Spleen (tissue), 11 donors: ENCODE measurements around the gene KIF23. TPM values are rescaled to one million over a fixed set of nuclear protein-coding genes. Genes with fewer than 3 reads are reported as not detected.
A peak's percentile ranks its signal among the peaks of the same experiment; 100 is the strongest.

Source experiments
- DNase-seq: peaks from one replicate; pipeline ENCODE4 v3.0.0-alpha.2; 2020
- H3K27ac ChIP-seq, 8 donors: fragments of 200-600 bp; sonication (generic) in 7 of 8; 1 replicate in 4 of 8; 2 replicates in 4 of 8; pipeline versions ENCODE4 v1.5.0 to v1.8.0; 2016 to 2021; ENCODE audit warnings: inconsistent platforms in 4 of 8, mild to moderate bottlenecking in 4 of 8, moderate library complexity in 1 of 8
- H3K27me3 ChIP-seq, 7 donors: fragments of 200-600 bp; sonication (generic) in 6 of 7; replicated peaks in 1 of 7; 1 replicate in 4 of 7; 2 replicates in 3 of 7; pipeline versions ENCODE4 v1.5.0 to v1.8.0; 2016 to 2021; ENCODE audit warnings: inconsistent platforms in 3 of 7, mild to moderate bottlenecking in 1 of 7
- H3K36me3 ChIP-seq, 6 donors: fragments of 200-600 bp; sonication (generic) in 5 of 6; 1 replicate in 4 of 6; 2 replicates in 2 of 6; pipeline versions ENCODE4 v1.5.0 to v1.8.0; 2016 to 2021; ENCODE audit warnings: inconsistent platforms in 2 of 6
- H3K4me1 ChIP-seq, 6 donors: fragments of 200-600 bp; sonication (generic) in 5 of 6; 1 replicate in 3 of 6; 2 replicates in 3 of 6; pipeline versions ENCODE4 v1.5.0 to v1.8.0; 2016 to 2021; ENCODE audit warnings: inconsistent platforms in 3 of 6
- H3K4me3 ChIP-seq, 8 donors: fragments of 200-600 bp; sonication (generic) in 7 of 8; 1 replicate in 4 of 8; 2 replicates in 4 of 8; pipeline versions ENCODE4 v1.5.0 to v1.8.0; 2016 to 2021; ENCODE audit warnings: inconsistent platforms in 4 of 8, mild to moderate bottlenecking in 4 of 8, moderate library complexity in 2 of 8
- H3K9me3 ChIP-seq, 8 donors: fragments of 200-600 bp; sonication (generic) in 7 of 8; 1 replicate in 4 of 8; 2 replicates in 4 of 8; pipeline versions ENCODE4 v1.5.0 to v1.8.0; 2016 to 2021; ENCODE audit warnings: inconsistent platforms in 4 of 8
- CTCF ChIP-seq, 11 experiments: fragments of 200-600 bp in 7 of 11; fragments of 450-650 bp in 4 of 11; sonication (generic) in 4 of 11; IDR thresholded peaks in 8 of 11; conservative IDR thresholded peaks in 3 of 11; 1 replicate in 7 of 11; 2 replicates in 4 of 11; pipeline versions ENCODE4 v1.4.0 to v1.8.0; 2016 to 2021; ENCODE audit warnings: antibody characterized with exemption in 11 of 11, inconsistent platforms in 4 of 11, mild to moderate bottlenecking in 1 of 11
- POLR2A ChIP-seq, 3 donors: fragments of 450-650 bp; IDR thresholded peaks; one replicate each; pipeline ENCODE4 v1.5.1; 2017; ENCODE audit warnings: antibody characterized with exemption in 3 of 3, mild to moderate bottlenecking in 1 of 3
- POLR2AphosphoS5 ChIP-seq, 3 donors: sonication (generic); formaldehyde crosslinking; IDR thresholded peaks; one replicate each; pipeline ENCODE4 v1.5.1; 2017; ENCODE audit warnings: antibody characterized with exemption in 3 of 3
- WGBS, 5 donors: extraction: QIAGEN DNeasy Blood & Tissue Kit in 3 of 5; methylation state at CpG; one replicate each; pipeline versions ENCODE4 v1.1.5 to v1.1.7; 2013 to 2018; 5-methylcytosine and 5-hydroxymethylcytosine counted together
- intact Hi-C: fragments of 100-400 bp; cut with DNase I; formaldehyde crosslinking; loops from one replicate; pipeline ENCODE4 v1.15.0; 2023; ENCODE audit warnings: low total_unique reads
- polyA plus RNA-seq, 3 donors: library from polyadenylated mRNA; stranded (reverse); fragments of 200-250 nt; gene quantifications; one replicate each; pipeline ENCODE4 v1.2.1, GENCODE V29; 2013
- total RNA-seq, 7 donors: library from RNA; depleted of rRNA in 3 of 7; stranded (reverse); fragments of >200 nt in 3 of 7; fragmentation: NEBNext Ultra II Directional in 4 of 7; extraction: Animal tissue kit (Norgen Biotek cat#: 25700) in 4 of 7; gene quantifications; one replicate each; pipeline versions ENCODE4 v1.1.0 to v1.2.1, GENCODE V29; 2016 to 2021
- donor health status: healthy with polysubstance abuse.
- donor health status: DM: no; HTN: no; CAD: no; lungs with moderate emphysema.
- donor health status: DM: no; HTN: no; CAD: no.
- donor health status: Bipolar disorder and iron deficiency.
- donor health status: healthy.
- donor health status: DM: no; HTN: no; CAD: no.
- donor health status: DM: yes; HTN: yes; CAD: no.

KIF23 gene
- total and polyA plus RNA-seq, 10 donors = 0.89 to 9.2 (median 4.5) TPM

GRCh38 chr15:69433831-69434230 is 19.7 kb downstream of the KIF23 start:
- Histone ChIP-seq H3K4me3 (no peak overlapping the region), H3K27me3 (no peaks in the 10 kb centered on the region), H3K9me3 (no peaks in the 10 kb centered on the region), H3K27ac (no peak overlapping the region), H3K4me1 (no peaks in the 10 kb centered on the region), H3K36me3 (peaks cover 0 to 44% (median 0%) of the 10 kb centered on the region in 6 donors)
- TF ChIP-seq POLR2A (IDR thresholded peaks at IDR 0.05) (no peak), POLR2AphosphoS5 (IDR thresholded peaks at IDR 0.05) (no peak), CTCF (IDR thresholded peaks at IDR 0.05 in 8 of 11, conservative IDR thresholded peaks at IDR 0.05 in 3 of 11) (no peak)
- WGBS, 5 donors = 92 to 100% (median 97%) methylated on average over 1 of the region's 1 CpG
- intact Hi-C loops = no loop called here
- no peak for DNase-seq

- Histone ChIP-seq H3K9me3 (no peaks in the 10 kb centered on the region), H3K4me1 (no peaks in the 10 kb centered on the region), H3K36me3 (peaks cover 0 to 45% (median 0%) of the 10 kb centered on the region in 6 donors), H3K27ac (no peak overlapping the region), H3K4me3 (no peak overlapping the region), H3K27me3 (no peaks in the 10 kb centered on the region)
- WGBS, 5 donors = 93 to 98% (median 95%) methylated on average over 5 of the region's 5 CpGs
- no peak for DNase-seq
- intact Hi-C loops = no loop called here
- TF ChIP-seq POLR2AphosphoS5 (IDR thresholded peaks at IDR 0.05) = no peak
- no peak for TF ChIP-seq POLR2A (IDR thresholded peaks at IDR 0.05)
- TF ChIP-seq CTCF (IDR thresholded peaks at IDR 0.05 in 8 of 11, conservative IDR thresholded peaks at IDR 0.05 in 3 of 11) = no peak
These were observed 20.1 kb downstream of the KIF23 start for GRCh38 chr15:69434238-69434637.

- intact Hi-C loops = no loop called here
- H3K9me3 ChIP-seq = no peaks in the 10 kb centered on the region
- H3K27me3 ChIP-seq = no peaks in the 10 kb centered on the region
- no peaks in the 10 kb centered on the region for H3K4me1 ChIP-seq
- H3K36me3 ChIP-seq = peaks cover 0 to 40% (median 0%) of the 10 kb centered on the region in 6 donors
- peak; percentile 58 for DNase-seq
- TF ChIP-seq POLR2A (IDR thresholded peaks at IDR 0.05) (no peak), POLR2AphosphoS5 (IDR thresholded peaks at IDR 0.05) (no peak), CTCF (IDR thresholded peaks at IDR 0.05 in 8 of 11, conservative IDR thresholded peaks at IDR 0.05 in 3 of 11) (no peak)
- no peak overlapping the region for H3K4me3 ChIP-seq
- 96 to 99% (median 97%) methylated on average over 15 to 18 of the region's 18 CpGs for WGBS, 5 donors
- H3K27ac ChIP-seq = no peak overlapping the region
These were observed 20.5 kb downstream of the KIF23 start for GRCh38 chr15:69434679-69435078.

GRCh38 chr15:69435985-69436384 is 21.8 kb downstream of the KIF23 start:
- TF ChIP-seq CTCF (IDR thresholded peaks at IDR 0.05 in 8 of 11, conservative IDR thresholded peaks at IDR 0.05 in 3 of 11) (no peak), POLR2AphosphoS5 (IDR thresholded peaks at IDR 0.05) (no peak), POLR2A (IDR thresholded peaks at IDR 0.05) (no peak)
- Histone ChIP-seq H3K36me3 (peaks cover 0 to 27% (median 0%) of the 10 kb centered on the region in 6 donors), H3K9me3 (no peaks in the 10 kb centered on the region), H3K4me1 (no peaks in the 10 kb centered on the region), H3K27ac (peak overlapping the region in 2 of 8 donors; percentile 59 to 63), H3K27me3 (no peaks in the 10 kb centered on the region), H3K4me3 (no peak overlapping the region)
- WGBS, 5 donors = 80 to 90% (median 85%) methylated on average over 4 of the region's 4 CpGs
- intact Hi-C loops = no loop called here
- no peak for DNase-seq
